Measurements from ENCODE around the gene RPS2.

Gene RPS2

DNA sequence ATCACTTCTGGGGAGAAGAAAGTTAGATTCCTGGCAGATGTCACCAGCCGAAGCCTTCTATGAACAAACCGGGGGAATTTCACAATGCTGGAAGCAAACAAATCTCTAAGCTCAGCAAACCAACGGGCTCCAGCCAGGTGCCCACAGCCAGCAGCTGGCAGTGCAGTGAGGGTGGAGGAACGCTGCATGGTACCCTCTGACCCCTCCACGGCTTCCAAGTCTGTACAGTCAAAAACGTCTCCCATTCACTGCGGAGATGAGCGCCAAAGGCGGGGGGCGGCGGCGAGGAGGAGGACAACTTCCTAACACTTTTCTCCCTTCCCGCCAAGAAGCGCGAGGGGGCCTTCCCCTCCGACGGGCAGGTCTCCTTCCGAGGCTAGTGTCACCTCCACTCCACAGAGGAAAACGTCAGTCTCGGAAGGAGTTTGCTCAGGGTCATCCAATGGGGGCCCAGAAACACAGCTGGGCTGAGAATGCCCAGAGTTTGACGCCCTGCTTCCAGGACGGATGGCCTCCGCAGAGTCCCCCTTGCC lies 44.1 kb upstream of the RPS2 start (continued):
- TF ChIP-seq, protein P1, sequence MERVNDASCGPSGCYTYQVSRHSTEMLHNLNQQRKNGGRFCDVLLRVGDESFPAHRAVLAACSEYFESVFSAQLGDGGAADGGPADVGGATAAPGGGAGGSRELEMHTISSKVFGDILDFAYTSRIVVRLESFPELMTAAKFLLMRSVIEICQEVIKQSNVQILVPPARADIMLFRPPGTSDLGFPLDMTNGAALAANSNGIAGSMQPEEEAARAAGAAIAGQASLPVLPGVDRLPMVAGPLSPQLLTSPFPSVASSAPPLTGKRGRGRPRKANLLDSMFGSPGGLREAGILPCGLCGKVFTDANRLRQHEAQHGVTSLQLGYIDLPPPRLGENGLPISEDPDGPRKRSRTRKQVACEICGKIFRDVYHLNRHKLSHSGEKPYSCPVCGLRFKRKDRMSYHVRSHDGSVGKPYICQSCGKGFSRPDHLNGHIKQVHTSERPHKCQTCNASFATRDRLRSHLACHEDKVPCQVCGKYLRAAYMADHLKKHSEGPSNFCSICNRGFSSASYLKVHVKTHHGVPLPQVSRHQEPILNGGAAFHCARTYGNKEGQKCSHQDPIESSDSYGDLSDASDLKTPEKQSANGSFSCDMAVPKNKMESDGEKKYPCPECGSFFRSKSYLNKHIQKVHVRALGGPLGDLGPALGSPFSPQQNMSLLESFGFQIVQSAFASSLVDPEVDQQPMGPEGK (tag by site-specific recombination; IDR thresholded peaks at IDR 0.05), result peak; percentile 50; the same call in 1 of the 2 replicates
- no peak for TF ChIP-seq ZNF404 (tag by site-specific recombination; IDR thresholded peaks at IDR 0.05)
- TF ChIP-seq ZXDB (tag by site-specific recombination; IDR thresholded peaks at IDR 0.05), result 0 out of 2 replicates have a peak, but pooled peaks have one; percentile 35
- no peak for TF ChIP-seq ZNF610 (tag by site-specific recombination; IDR thresholded peaks at IDR 0.05; ENCODE audit: borderline replicate concordance)
- no peak for TF ChIP-seq SP3 (tag by site-specific recombination; IDR thresholded peaks at IDR 0.05)
- no peak for TF ChIP-seq ZEB2 (tag by site-specific recombination; IDR thresholded peaks at IDR 0.05)
- no peak for TF ChIP-seq ZNF843 (tag by site-specific recombination; IDR thresholded peaks at IDR 0.05)
- no peak for TF ChIP-seq ZNF621 (tag by site-specific recombination; IDR thresholded peaks at IDR 0.05)
- TF ChIP-seq KLF1 (tag by site-specific recombination; IDR thresholded peaks at IDR 0.05), result 0 out of 2 replicates have a peak, but pooled peaks have one; percentile 10
- no peak for TF ChIP-seq ZNF157 (tag by site-specific recombination; IDR thresholded peaks at IDR 0.05)
- TF ChIP-seq, protein P2, sequence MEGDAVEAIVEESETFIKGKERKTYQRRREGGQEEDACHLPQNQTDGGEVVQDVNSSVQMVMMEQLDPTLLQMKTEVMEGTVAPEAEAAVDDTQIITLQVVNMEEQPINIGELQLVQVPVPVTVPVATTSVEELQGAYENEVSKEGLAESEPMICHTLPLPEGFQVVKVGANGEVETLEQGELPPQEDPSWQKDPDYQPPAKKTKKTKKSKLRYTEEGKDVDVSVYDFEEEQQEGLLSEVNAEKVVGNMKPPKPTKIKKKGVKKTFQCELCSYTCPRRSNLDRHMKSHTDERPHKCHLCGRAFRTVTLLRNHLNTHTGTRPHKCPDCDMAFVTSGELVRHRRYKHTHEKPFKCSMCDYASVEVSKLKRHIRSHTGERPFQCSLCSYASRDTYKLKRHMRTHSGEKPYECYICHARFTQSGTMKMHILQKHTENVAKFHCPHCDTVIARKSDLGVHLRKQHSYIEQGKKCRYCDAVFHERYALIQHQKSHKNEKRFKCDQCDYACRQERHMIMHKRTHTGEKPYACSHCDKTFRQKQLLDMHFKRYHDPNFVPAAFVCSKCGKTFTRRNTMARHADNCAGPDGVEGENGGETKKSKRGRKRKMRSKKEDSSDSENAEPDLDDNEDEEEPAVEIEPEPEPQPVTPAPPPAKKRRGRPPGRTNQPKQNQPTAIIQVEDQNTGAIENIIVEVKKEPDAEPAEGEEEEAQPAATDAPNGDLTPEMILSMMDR (tag by site-specific recombination; IDR thresholded peaks at IDR 0.05), result peak; percentile 49
- TF ChIP-seq ZNF654 (tag by site-specific recombination; IDR thresholded peaks at IDR 0.05; ENCODE audit: low read depth), result no peak
- TF ChIP-seq, protein P3, sequence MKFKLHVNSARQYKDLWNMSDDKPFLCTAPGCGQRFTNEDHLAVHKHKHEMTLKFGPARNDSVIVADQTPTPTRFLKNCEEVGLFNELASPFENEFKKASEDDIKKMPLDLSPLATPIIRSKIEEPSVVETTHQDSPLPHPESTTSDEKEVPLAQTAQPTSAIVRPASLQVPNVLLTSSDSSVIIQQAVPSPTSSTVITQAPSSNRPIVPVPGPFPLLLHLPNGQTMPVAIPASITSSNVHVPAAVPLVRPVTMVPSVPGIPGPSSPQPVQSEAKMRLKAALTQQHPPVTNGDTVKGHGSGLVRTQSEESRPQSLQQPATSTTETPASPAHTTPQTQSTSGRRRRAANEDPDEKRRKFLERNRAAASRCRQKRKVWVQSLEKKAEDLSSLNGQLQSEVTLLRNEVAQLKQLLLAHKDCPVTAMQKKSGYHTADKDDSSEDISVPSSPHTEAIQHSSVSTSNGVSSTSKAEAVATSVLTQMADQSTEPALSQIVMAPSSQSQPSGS (tag by site-specific recombination; IDR thresholded peaks at IDR 0.05; ENCODE audit: low read depth), result no peak
- peak; percentile 82 for TF ChIP-seq ZBTB8A (tag by site-specific recombination; IDR thresholded peaks at IDR 0.05)
- no peak for TF ChIP-seq ZIC2 (tag by site-specific recombination; IDR thresholded peaks at IDR 0.05)
- TF ChIP-seq, protein P4, sequence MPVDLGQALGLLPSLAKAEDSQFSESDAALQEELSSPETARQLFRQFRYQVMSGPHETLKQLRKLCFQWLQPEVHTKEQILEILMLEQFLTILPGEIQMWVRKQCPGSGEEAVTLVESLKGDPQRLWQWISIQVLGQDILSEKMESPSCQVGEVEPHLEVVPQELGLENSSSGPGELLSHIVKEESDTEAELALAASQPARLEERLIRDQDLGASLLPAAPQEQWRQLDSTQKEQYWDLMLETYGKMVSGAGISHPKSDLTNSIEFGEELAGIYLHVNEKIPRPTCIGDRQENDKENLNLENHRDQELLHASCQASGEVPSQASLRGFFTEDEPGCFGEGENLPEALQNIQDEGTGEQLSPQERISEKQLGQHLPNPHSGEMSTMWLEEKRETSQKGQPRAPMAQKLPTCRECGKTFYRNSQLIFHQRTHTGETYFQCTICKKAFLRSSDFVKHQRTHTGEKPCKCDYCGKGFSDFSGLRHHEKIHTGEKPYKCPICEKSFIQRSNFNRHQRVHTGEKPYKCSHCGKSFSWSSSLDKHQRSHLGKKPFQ (tag by site-specific recombination; IDR thresholded peaks at IDR 0.05), result no peak
- no peak for TF ChIP-seq ZNF548 (tag by site-specific recombination; IDR thresholded peaks at IDR 0.05)
- TF ChIP-seq, protein P5, sequence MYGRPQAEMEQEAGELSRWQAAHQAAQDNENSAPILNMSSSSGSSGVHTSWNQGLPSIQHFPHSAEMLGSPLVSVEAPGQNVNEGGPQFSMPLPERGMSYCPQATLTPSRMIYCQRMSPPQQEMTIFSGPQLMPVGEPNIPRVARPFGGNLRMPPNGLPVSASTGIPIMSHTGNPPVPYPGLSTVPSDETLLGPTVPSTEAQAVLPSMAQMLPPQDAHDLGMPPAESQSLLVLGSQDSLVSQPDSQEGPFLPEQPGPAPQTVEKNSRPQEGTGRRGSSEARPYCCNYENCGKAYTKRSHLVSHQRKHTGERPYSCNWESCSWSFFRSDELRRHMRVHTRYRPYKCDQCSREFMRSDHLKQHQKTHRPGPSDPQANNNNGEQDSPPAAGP (tag by site-specific recombination; IDR thresholded peaks at IDR 0.05), result no peak
- no peak for TF ChIP-seq GLI2 (tag by site-specific recombination; IDR thresholded peaks at IDR 0.05; ENCODE audit: borderline replicate concordance, low read depth)
- no peak for TF ChIP-seq ZNF707 (tag by site-specific recombination; IDR thresholded peaks at IDR 0.05)
- no peak for TF ChIP-seq ZSCAN23 (tag by site-specific recombination; IDR thresholded peaks at IDR 0.05)
- TF ChIP-seq, protein P6, sequence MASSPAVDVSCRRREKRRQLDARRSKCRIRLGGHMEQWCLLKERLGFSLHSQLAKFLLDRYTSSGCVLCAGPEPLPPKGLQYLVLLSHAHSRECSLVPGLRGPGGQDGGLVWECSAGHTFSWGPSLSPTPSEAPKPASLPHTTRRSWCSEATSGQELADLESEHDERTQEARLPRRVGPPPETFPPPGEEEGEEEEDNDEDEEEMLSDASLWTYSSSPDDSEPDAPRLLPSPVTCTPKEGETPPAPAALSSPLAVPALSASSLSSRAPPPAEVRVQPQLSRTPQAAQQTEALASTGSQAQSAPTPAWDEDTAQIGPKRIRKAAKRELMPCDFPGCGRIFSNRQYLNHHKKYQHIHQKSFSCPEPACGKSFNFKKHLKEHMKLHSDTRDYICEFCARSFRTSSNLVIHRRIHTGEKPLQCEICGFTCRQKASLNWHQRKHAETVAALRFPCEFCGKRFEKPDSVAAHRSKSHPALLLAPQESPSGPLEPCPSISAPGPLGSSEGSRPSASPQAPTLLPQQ (tag by site-specific recombination; IDR thresholded peaks at IDR 0.05), result no peak
- no peak for TF ChIP-seq ZNF138 (tag by site-specific recombination; IDR thresholded peaks at IDR 0.05; ENCODE audit: borderline replicate concordance)
- TF ChIP-seq ZSCAN30 (tag by site-specific recombination; IDR thresholded peaks at IDR 0.05), result no peak
- no peak for TF ChIP-seq ZNF239 (tag by site-specific recombination; IDR thresholded peaks at IDR 0.05)
- TF ChIP-seq ZNF274 (IDR thresholded peaks at IDR 0.05; ENCODE audit: low read length), result no peak
- TF ChIP-seq ZNF274 (tag by site-specific recombination; IDR thresholded peaks at IDR 0.05; ENCODE audit: borderline replicate concordance), result no peak
- TF ChIP-seq KLF9 (tag by site-specific recombination; IDR thresholded peaks at IDR 0.05; ENCODE audit: low read depth), result peak; percentile 28; the same call in 1 of the 2 replicates
- TF ChIP-seq ZNF146 (tag by site-specific recombination; IDR thresholded peaks at IDR 0.05), result no peak
- TF ChIP-seq ZNF184 (tag by site-specific recombination; IDR thresholded peaks at IDR 0.05), result no peak
- TF ChIP-seq GFI1B (tag by site-specific recombination; IDR thresholded peaks at IDR 0.05), result no peak
- TF ChIP-seq WT1 (tag by site-specific recombination; IDR thresholded peaks at IDR 0.05), result no peak
- TF ChIP-seq HOXC10 (CRISPR knock-in tag; IDR thresholded peaks at IDR 0.05), result no peak
- TF ChIP-seq MYNN (tag by site-specific recombination; IDR thresholded peaks at IDR 0.05; ENCODE audit: borderline replicate concordance), result no peak
